ENCODE data around the gene GXYLT2. TPM values are rescaled to one million over a fixed set of nuclear protein-coding genes. Genes with fewer than 3 reads are reported as not detected.

GXYLT2 gene
- total and polyA plus RNA-seq, 2 donors (not counting 1 experiment from before 2014, with no cell fraction given) = 6.6 to 25.9 TPM

DNA sequence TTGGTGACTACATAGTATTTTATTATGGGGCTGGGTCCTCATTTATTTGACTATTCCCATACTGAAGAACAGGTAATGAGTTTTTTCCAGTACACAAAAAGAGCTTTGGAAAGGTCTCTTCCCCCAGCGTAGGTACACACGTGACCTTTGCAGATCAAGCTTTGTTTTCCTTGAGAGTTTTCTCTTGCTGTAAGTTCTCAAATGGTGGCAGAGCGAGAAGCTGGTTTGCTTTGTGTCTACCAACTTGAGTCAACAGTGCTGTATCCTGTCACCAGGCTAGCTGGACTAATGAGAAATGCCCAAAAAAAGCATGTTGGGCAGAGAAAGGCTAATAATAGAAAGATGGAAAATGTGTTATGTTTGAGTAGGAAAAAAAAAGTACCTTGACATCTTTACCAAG, 21.7 kb downstream of the GXYLT2 start:
- no peaks in the 10 kb centered on the region for H4K20me1 ChIP-seq (ENCODE audit: control insufficient read depth, extremely low read depth, insufficient read depth, low read length)
- H3K36me3 ChIP-seq (ENCODE audit: control insufficient read depth, insufficient read depth, low read length) = no peaks in the 10 kb centered on the region
- TF ChIP-seq EZH2 (IDR thresholded peaks at IDR 0.05; ENCODE audit: low read length, missing control alignments) = no peak
- TF ChIP-seq, protein P1, sequence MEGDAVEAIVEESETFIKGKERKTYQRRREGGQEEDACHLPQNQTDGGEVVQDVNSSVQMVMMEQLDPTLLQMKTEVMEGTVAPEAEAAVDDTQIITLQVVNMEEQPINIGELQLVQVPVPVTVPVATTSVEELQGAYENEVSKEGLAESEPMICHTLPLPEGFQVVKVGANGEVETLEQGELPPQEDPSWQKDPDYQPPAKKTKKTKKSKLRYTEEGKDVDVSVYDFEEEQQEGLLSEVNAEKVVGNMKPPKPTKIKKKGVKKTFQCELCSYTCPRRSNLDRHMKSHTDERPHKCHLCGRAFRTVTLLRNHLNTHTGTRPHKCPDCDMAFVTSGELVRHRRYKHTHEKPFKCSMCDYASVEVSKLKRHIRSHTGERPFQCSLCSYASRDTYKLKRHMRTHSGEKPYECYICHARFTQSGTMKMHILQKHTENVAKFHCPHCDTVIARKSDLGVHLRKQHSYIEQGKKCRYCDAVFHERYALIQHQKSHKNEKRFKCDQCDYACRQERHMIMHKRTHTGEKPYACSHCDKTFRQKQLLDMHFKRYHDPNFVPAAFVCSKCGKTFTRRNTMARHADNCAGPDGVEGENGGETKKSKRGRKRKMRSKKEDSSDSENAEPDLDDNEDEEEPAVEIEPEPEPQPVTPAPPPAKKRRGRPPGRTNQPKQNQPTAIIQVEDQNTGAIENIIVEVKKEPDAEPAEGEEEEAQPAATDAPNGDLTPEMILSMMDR (conservative IDR thresholded peaks at IDR 0.05 in 1 of 2, IDR thresholded peaks at IDR 0.05 in 1 of 2; ENCODE audit: low read depth in 1 of 2, low read length in 2 of 2) = no peak
- no peaks in the 10 kb centered on the region for H3K27me3 ChIP-seq (ENCODE audit: control insufficient read depth, insufficient read depth, low read length)
- no peak overlapping the region for H2AFZ ChIP-seq (ENCODE audit: low read length)
- H3K9ac ChIP-seq (ENCODE audit: insufficient read depth, low read length) = no peak overlapping the region
- H3K27ac ChIP-seq (ENCODE audit: insufficient read depth, low read length) = no peak overlapping the region
- no peak for DNase-seq (ENCODE audit: low read depth in 2 of 2)
- no peak overlapping the region for H3K4me3 ChIP-seq (replicated peaks in 1 of 4; ENCODE audit: control extremely low read depth in 1 of 4, insufficient read depth in 1 of 4, low read depth in 3 of 4, low read length in 4 of 4)
- peaks cover 10% of the 10 kb centered on the region for H3K4me1 ChIP-seq (ENCODE audit: control insufficient read depth, extremely low read depth, insufficient read depth, low read length)
- H3K4me2 ChIP-seq (ENCODE audit: extremely low read depth, insufficient read depth, low read length) = no peak overlapping the region
- H3K9me3 ChIP-seq (ENCODE audit: control insufficient read depth, insufficient read depth, low read depth, low read length) = no peaks in the 10 kb centered on the region
- H3K79me2 ChIP-seq (ENCODE audit: control insufficient read depth, insufficient read depth, low read length) = no peaks in the 10 kb centered on the region

DNA sequence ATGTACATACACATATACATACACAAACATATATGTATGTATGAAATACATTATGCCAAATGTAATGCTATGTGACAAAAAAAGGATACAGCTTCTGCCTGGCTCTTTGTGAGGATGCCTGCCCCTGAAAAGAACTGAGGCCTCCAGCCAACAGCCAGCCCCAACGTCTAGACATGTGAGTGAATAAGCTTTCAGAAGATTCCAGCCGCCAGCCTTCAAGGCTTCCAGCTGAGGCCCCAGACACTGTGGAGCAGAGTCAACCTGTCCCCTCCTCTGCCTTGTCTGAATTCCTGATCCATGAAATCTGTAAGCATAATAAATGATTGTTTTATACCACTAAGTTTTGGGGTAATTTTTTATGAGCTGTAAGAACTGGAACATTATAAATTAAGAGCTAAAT, 24.7 kb downstream of the GXYLT2 start:
- peak in 1 of 2 donors; percentile 80 for DNase-seq (ENCODE audit: low read depth in 2 of 2)
- Histone ChIP-seq H4K20me1 (ENCODE audit: control insufficient read depth, extremely low read depth, insufficient read depth, low read length) (no peaks in the 10 kb centered on the region), H3K27me3 (ENCODE audit: control insufficient read depth, insufficient read depth, low read length) (no peaks in the 10 kb centered on the region), H3K9ac (ENCODE audit: insufficient read depth, low read length) (no peak overlapping the region), H3K9me3 (ENCODE audit: control insufficient read depth, insufficient read depth, low read depth, low read length) (no peaks in the 10 kb centered on the region), H3K4me2 (ENCODE audit: extremely low read depth, insufficient read depth, low read length) (no peak overlapping the region), H3K27ac (ENCODE audit: insufficient read depth, low read length) (no peak overlapping the region), H3K4me3 (replicated peaks in 1 of 4; ENCODE audit: control extremely low read depth in 1 of 4, insufficient read depth in 1 of 4, low read depth in 3 of 4, low read length in 4 of 4) (no peak overlapping the region), H3K36me3 (ENCODE audit: control insufficient read depth, insufficient read depth, low read length) (no peaks in the 10 kb centered on the region), H3K4me1 (ENCODE audit: control insufficient read depth, extremely low read depth, insufficient read depth, low read length) (peaks cover 6% of the 10 kb centered on the region), H3K79me2 (ENCODE audit: control insufficient read depth, insufficient read depth, low read length) (no peaks in the 10 kb centered on the region), H2AFZ (ENCODE audit: low read length) (no peak overlapping the region)
- TF ChIP-seq, protein P1 (conservative IDR thresholded peaks at IDR 0.05 in 1 of 2, IDR thresholded peaks at IDR 0.05 in 1 of 2; ENCODE audit: low read depth in 1 of 2, low read length in 2 of 2) = no peak
- TF ChIP-seq EZH2 (IDR thresholded peaks at IDR 0.05; ENCODE audit: low read length, missing control alignments) = no peak

DNA sequence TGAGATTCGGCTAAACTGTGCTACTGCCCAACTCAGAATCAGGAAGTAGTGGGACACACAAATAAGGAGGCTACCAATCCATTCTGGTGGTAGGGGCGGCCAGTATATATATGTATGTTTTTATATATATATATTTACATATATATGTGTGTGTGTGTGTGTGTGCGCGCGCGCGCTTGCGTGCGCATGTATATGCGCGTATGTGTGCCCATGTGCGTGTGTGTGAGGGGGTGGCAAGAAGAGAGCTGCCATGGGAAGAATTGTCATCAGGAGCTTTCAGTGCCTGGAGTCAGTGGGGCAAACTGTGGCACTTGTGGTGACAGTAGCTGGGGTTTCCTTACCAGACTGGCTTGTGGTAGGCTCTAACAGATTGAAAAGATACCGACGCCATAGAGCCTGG, 26.5 kb downstream of the GXYLT2 start:
- Histone ChIP-seq H3K9me3 (ENCODE audit: control insufficient read depth, insufficient read depth, low read depth, low read length) (no peaks in the 10 kb centered on the region), H3K4me1 (ENCODE audit: control insufficient read depth, extremely low read depth, insufficient read depth, low read length) (no peaks in the 10 kb centered on the region), H3K36me3 (ENCODE audit: control insufficient read depth, insufficient read depth, low read length) (no peaks in the 10 kb centered on the region), H4K20me1 (ENCODE audit: control insufficient read depth, extremely low read depth, insufficient read depth, low read length) (no peaks in the 10 kb centered on the region), H2AFZ (ENCODE audit: low read length) (no peak overlapping the region), H3K4me2 (ENCODE audit: extremely low read depth, insufficient read depth, low read length) (no peak overlapping the region), H3K27ac (ENCODE audit: insufficient read depth, low read length) (no peak overlapping the region), H3K4me3 (replicated peaks in 1 of 4; ENCODE audit: control extremely low read depth in 1 of 4, insufficient read depth in 1 of 4, low read depth in 3 of 4, low read length in 4 of 4) (no peak overlapping the region), H3K79me2 (ENCODE audit: control insufficient read depth, insufficient read depth, low read length) (no peaks in the 10 kb centered on the region), H3K27me3 (ENCODE audit: control insufficient read depth, insufficient read depth, low read length) (no peaks in the 10 kb centered on the region), H3K9ac (ENCODE audit: insufficient read depth, low read length) (no peak overlapping the region)
- DNase-seq (ENCODE audit: low read depth in 2 of 2) = no peak
- TF ChIP-seq EZH2 (IDR thresholded peaks at IDR 0.05; ENCODE audit: low read length, missing control alignments) = no peak
- TF ChIP-seq, protein P1 (conservative IDR thresholded peaks at IDR 0.05 in 1 of 2, IDR thresholded peaks at IDR 0.05 in 1 of 2; ENCODE audit: low read depth in 1 of 2, low read length in 2 of 2) = no peak
